NCI-H1417 treated with DMSO at 0.1 percent for 48 hours (cell line): ENCODE measurements around the gene C1QTNF2.

Experiments used
- DNase-seq: peaks from one replicate; lab custom pipeline; 2025; lab: John Stamatoyannopoulos, UW

The C1QTNF2 gene

GRCh38 chr5:160303690-160304089 is 66.7 kb downstream of the C1QTNF2 start:
- no peak for DNase-seq

- DNase-seq: no peak
These were observed 72.2 kb downstream of the C1QTNF2 start for GRCh38 chr5:160298189-160298588.

DNA sequence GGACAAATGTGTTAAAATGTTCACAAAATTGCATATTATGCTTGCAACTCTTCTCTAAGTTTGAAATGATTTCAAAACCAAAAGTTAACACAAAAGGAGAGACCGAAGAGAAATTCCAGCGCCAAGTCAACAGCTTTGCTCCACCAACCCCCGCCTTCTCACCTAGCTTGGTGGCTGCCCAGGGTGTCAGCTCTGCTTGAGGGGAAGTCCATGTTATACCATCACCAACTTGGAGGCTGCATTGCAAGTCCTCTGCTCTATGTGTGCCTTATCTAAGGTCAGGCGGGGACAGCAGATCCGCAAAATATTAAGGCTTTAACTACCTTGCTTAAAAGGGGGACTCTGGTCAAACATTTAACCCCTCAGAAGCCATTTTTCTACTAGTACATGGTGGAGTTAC is 72.7 kb downstream of the C1QTNF2 start:
- DNase-seq: no peak
